H9 (cell line): ENCODE measurements around the gene R3HDM2. TPM values are rescaled to one million over a fixed set of nuclear protein-coding genes. Genes with fewer than 3 reads are reported as not detected.

ENCODE experiments used
- DNase-seq: peaks from one replicate; pipeline ENCODE4 v3.0.0-alpha.2; 2017
- H2AFZ ChIP-seq: one replicate; pipeline ENCODE4 v1.6.1; 2013; ENCODE audit warnings: mild to moderate bottlenecking, low read length, control low read depth, moderate library complexity
- H2AK5ac ChIP-seq: 2 replicates; pipeline ENCODE4 v1.6.1; 2013; ENCODE audit warnings: low read length, control low read depth, mixed read lengths; ENCODE audit not compliant: insufficient read length
- H2BK120ac ChIP-seq: one replicate; pipeline ENCODE4 v1.6.1; 2013; ENCODE audit warnings: low read depth, mild to moderate bottlenecking, low read length, control low read depth, inconsistent platforms; ENCODE audit not compliant: poor library complexity, severe bottlenecking
- H2BK12ac ChIP-seq: 2 replicates; pipeline ENCODE4 v1.6.1; 2013; ENCODE audit warnings: low read length, control low read depth, mixed read lengths, low read depth; ENCODE audit not compliant: insufficient read length
- H2BK15ac ChIP-seq: 2 replicates; pipeline ENCODE4 v1.6.1; 2013; ENCODE audit warnings: low read depth, low read length, control low read depth
- H2BK20ac ChIP-seq: one replicate; pipeline ENCODE4 v1.6.1; 2013; ENCODE audit warnings: low read depth, mild to moderate bottlenecking, low read length, control low read depth, inconsistent platforms; ENCODE audit not compliant: poor library complexity, severe bottlenecking
- H2BK5ac ChIP-seq: 2 replicates; pipeline ENCODE4 v1.6.1; 2013; ENCODE audit warnings: low read length, control low read depth, mixed read lengths; ENCODE audit not compliant: insufficient read length
- H3K14ac ChIP-seq: 2 replicates; pipeline ENCODE4 v1.6.1; 2013; ENCODE audit warnings: low read length, control low read depth; ENCODE audit not compliant: insufficient read depth
- H3K18ac ChIP-seq: 2 replicates; pipeline ENCODE4 v1.6.1; 2013; ENCODE audit warnings: low read depth, mild to moderate bottlenecking, mixed read lengths, low read length, control low read depth; ENCODE audit not compliant: insufficient read length
- H3K23ac ChIP-seq: 2 replicates; pipeline ENCODE4 v1.6.1; 2013; ENCODE audit warnings: low read length, control low read depth, mixed read lengths, low read depth; ENCODE audit not compliant: insufficient read length
- H3K23me2 ChIP-seq: 2 replicates; pipeline ENCODE4 v1.6.1; 2013; ENCODE audit warnings: low read depth, mild to moderate bottlenecking, mixed read lengths, low read length, control low read depth; ENCODE audit not compliant: insufficient read length, poor library complexity, severe bottlenecking
- H3K27ac ChIP-seq: 2 replicates; pipeline ENCODE4 v1.5.1; 2013; ENCODE audit warnings: low read length, control low read depth, mixed read lengths, low read depth; ENCODE audit not compliant: insufficient read length
- H3K27me3 ChIP-seq: 2 replicates; pipeline ENCODE4 v1.6.1; 2013; ENCODE audit warnings: low read length, control low read depth, inconsistent platforms; ENCODE audit not compliant: insufficient read depth
- H3K4ac ChIP-seq: 2 replicates; pipeline ENCODE4 v1.6.1; 2013; ENCODE audit warnings: low read depth, mild to moderate bottlenecking, control low read depth, inconsistent platforms, low read length, moderate library complexity
- H3K4me1 ChIP-seq: 2 replicates; pipeline ENCODE4 v1.6.1; 2013; ENCODE audit warnings: low read length, control low read depth, inconsistent platforms; ENCODE audit not compliant: insufficient read depth
- H3K4me2 ChIP-seq: 2 replicates; pipeline ENCODE4 v1.6.1; 2013; ENCODE audit warnings: low read length, control low read depth, mixed read lengths; ENCODE audit not compliant: insufficient read length, insufficient read depth
- H3K56ac ChIP-seq: 2 replicates; pipeline ENCODE4 v1.6.1; 2013; ENCODE audit warnings: low read depth, mild to moderate bottlenecking, mixed read lengths, low read length, control low read depth; ENCODE audit not compliant: insufficient read length
- H3K79me1 ChIP-seq: 2 replicates; pipeline ENCODE4 v1.6.1; 2013; ENCODE audit warnings: low read depth, mild to moderate bottlenecking, moderate library complexity, low read length, control low read depth, inconsistent platforms; ENCODE audit not compliant: insufficient read depth, poor library complexity, severe bottlenecking
- H3K79me2 ChIP-seq: 2 replicates; pipeline ENCODE4 v1.6.1; 2013; ENCODE audit warnings: low read length, control low read depth, inconsistent platforms; ENCODE audit not compliant: insufficient read depth
- H3K9ac ChIP-seq: 2 replicates; pipeline ENCODE4 v1.6.1; 2013; ENCODE audit warnings: low read length, control low read depth, mixed read lengths; ENCODE audit not compliant: insufficient read length; ENCODE audit errors: extremely low read depth
- H3K9me3 ChIP-seq: one replicate; pipeline ENCODE4 v1.6.1; 2013; ENCODE audit warnings: low read depth, low read length, inconsistent platforms; ENCODE audit not compliant: control insufficient read depth
- H3T11ph ChIP-seq: one replicate; pipeline ENCODE4 v1.6.1; 2013; ENCODE audit warnings: mild to moderate bottlenecking, low read length, control low read depth, inconsistent platforms
- H4K20me1 ChIP-seq: one replicate; pipeline ENCODE4 v1.6.1; 2013; ENCODE audit not compliant: control insufficient read depth, insufficient read length, insufficient read depth
- H4K5ac ChIP-seq: 2 replicates; pipeline ENCODE4 v1.6.1; 2013; ENCODE audit warnings: low read depth, mild to moderate bottlenecking, mixed read lengths, low read length, control low read depth; ENCODE audit not compliant: insufficient read length
- H4K8ac ChIP-seq: replicated peaks from 2 replicates; pipeline ENCODE4 v1.6.1; 2013; ENCODE audit warnings: low read length, control low read depth, mixed read lengths, low read depth; ENCODE audit not compliant: insufficient read length
- H4K91ac ChIP-seq: 2 replicates; pipeline ENCODE4 v1.6.1; 2013; ENCODE audit warnings: low read depth, mild to moderate bottlenecking, moderate library complexity, mixed read lengths, low read length, control low read depth; ENCODE audit not compliant: insufficient read length
- H3K27ac Mint-ChIP-seq, 3 experiments: 2 replicates in 2 of 3; 3 replicates in 1 of 3; pipeline ENCODE4 v1.8.0; 2020 to 2021; ENCODE audit warnings: mixed read lengths in 3 of 3, mild to moderate bottlenecking in 1 of 3, moderate library complexity in 1 of 3
- H3K27me3 Mint-ChIP-seq: 2 replicates; pipeline ENCODE4 v1.8.0; 2021; ENCODE audit warnings: low read depth, mild to moderate bottlenecking, moderate library complexity, mixed read lengths
- H3K36me3 Mint-ChIP-seq, 3 experiments: 2 replicates in 2 of 3; 3 replicates in 1 of 3; pipeline ENCODE4 v1.8.0; 2020 to 2021; ENCODE audit warnings: low read depth in 3 of 3, mixed read lengths in 3 of 3; ENCODE audit not compliant: insufficient read depth in 1 of 3
- H3K4me1 Mint-ChIP-seq, 2 experiments: 2 replicates each; pipeline ENCODE4 v1.8.0; 2020; ENCODE audit warnings: mixed read lengths in 2 of 2
- H3K4me3 Mint-ChIP-seq, 2 experiments: 2 replicates in 1 of 2; 3 replicates in 1 of 2; pipeline ENCODE4 v1.8.0; 2020 to 2021; ENCODE audit warnings: mild to moderate bottlenecking in 2 of 2, mixed read lengths in 2 of 2, moderate library complexity in 1 of 2
- H3K9me3 Mint-ChIP-seq, 2 experiments: 2 replicates in 1 of 2; 3 replicates in 1 of 2; pipeline ENCODE4 v1.8.0; 2020; ENCODE audit warnings: mild to moderate bottlenecking in 2 of 2, mixed read lengths in 2 of 2, moderate library complexity in 1 of 2
- WGBS: extraction: QIAGEN DNeasy Blood & Tissue Kit; methylation state at CpG from one replicate; pipeline ENCODE4 v1.1.7; 2013; ENCODE audit warnings: missing lambda C conversion rate, low lambda C conversion rate, mixed read lengths; ENCODE audit not compliant: insufficient read length; ENCODE audit errors: extremely low coverage; 5-methylcytosine and 5-hydroxymethylcytosine counted together
- total RNA-seq: library from RNA; stranded (reverse); gene quantifications from 2 replicates; pipeline ENCODE4 v1.2.1, GENCODE V29; 2021
- TF ChIP-seq, protein P1 (sequence below): fragments of 200-600 bp; sonication (generic); conservative IDR thresholded peaks from 3 replicates; pipeline ENCODE4 v1.8.0; 2021; ENCODE audit warnings: antibody characterized with exemption, mild to moderate bottlenecking

The R3HDM2 gene
- total RNA-seq, 1 experiment from 2014 or later = 43.9 TPM

- Histone ChIP-seq H2AFZ (no peak overlapping the region), H3K23ac (no peak overlapping the region), H3K79me1 (no peaks in the 10 kb centered on the region), H2BK120ac (no peak overlapping the region), H2AK5ac (no peak overlapping the region), H3K9me3 (no peaks in the 10 kb centered on the region), H2BK5ac (no peak overlapping the region), H2BK12ac (no peak overlapping the region), H2BK15ac (no peak overlapping the region), H3K4me1 (no peaks in the 10 kb centered on the region), H4K8ac (no peak overlapping the region), H3K9ac (no peak overlapping the region), H3K27ac (no peak overlapping the region), H2BK20ac (no peak overlapping the region), H4K5ac (no peak overlapping the region), H3K18ac (no peak overlapping the region), H4K20me1 (peaks cover 4% of the 10 kb centered on the region), H3K27me3 (peaks cover 45% of the 10 kb centered on the region), H3K4me2 (no peak overlapping the region), H3T11ph (no peak overlapping the region), H3K4ac (no peak overlapping the region), H4K91ac (no peak overlapping the region), H3K79me2 (no peaks in the 10 kb centered on the region), H3K14ac (no peak overlapping the region), H3K23me2 (peaks cover 26% of the 10 kb centered on the region), H3K56ac (no peak overlapping the region)
- Mint-ChIP-seq H3K9me3 (no peaks in the 10 kb centered on the region), H3K27me3 (peaks cover 69% of the 10 kb centered on the region), H3K27ac (no peak overlapping the region), H3K4me3 (peak overlapping the region in 1 of 2 experiments; percentile 69; a peak in 2 of 5 replicates), H3K36me3 (peaks cover 32 to 36% (median 34%) of the 10 kb centered on the region in 3 experiments), H3K4me1 (peaks cover 49 to 58% of the 10 kb centered on the region in 2 experiments)
- peak; percentile 78 for DNase-seq
- no CpG with 5 or more reads among the region's 40 CpGs for WGBS
- TF ChIP-seq, protein P1, sequence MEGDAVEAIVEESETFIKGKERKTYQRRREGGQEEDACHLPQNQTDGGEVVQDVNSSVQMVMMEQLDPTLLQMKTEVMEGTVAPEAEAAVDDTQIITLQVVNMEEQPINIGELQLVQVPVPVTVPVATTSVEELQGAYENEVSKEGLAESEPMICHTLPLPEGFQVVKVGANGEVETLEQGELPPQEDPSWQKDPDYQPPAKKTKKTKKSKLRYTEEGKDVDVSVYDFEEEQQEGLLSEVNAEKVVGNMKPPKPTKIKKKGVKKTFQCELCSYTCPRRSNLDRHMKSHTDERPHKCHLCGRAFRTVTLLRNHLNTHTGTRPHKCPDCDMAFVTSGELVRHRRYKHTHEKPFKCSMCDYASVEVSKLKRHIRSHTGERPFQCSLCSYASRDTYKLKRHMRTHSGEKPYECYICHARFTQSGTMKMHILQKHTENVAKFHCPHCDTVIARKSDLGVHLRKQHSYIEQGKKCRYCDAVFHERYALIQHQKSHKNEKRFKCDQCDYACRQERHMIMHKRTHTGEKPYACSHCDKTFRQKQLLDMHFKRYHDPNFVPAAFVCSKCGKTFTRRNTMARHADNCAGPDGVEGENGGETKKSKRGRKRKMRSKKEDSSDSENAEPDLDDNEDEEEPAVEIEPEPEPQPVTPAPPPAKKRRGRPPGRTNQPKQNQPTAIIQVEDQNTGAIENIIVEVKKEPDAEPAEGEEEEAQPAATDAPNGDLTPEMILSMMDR = no peak
Observed at GRCh38 chr12:57236201-57236924, 194.5 kb downstream of the R3HDM2 start.
